ENCODE data around the gene GAK. TPM values are rescaled to one million over a fixed set of nuclear protein-coding genes. Genes with fewer than 3 reads are reported as not detected.

The GAK gene
- total RNA-seq, 6 experiments from 2014 or later, result 65.8 to 72.9 (median 69.1) TPM

DNA sequence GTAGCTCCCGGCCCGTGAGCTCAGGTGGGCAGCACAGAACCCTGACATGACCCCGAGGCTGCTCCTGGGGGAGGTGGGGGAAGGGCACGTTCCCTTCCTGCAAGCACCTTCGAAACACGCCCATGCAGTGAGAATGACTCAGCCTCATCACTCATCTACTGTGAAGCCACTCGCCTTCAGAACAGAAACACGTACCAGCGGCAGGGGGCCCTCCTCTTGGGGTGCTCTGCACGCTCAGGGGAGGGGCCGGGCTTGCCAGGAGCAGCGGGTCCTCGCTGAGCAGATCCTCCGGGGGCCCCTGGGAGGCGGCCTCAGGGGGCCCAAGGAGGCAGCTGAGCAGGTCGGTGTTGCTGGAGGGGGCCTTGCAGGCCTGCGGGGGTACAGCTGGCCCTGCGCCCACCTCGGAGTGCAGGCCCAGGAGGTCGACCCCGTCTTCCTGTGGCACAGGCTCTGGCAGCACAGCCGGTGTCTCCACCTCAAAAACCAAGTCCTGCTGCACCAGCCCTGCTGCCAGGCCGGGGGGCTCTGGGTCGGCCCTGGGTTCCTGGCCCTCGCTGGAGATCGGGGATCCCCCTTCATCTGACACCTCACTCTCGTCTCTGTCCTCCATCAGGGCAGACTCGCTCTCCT is 65.2 kb downstream of the GAK start:
- no peak for TF ChIP-seq CTCF (IDR thresholded peaks at IDR 0.05)
- H3K4me1 Mint-ChIP-seq (ENCODE audit: low read depth), result no peaks in the 10 kb centered on the region
- H3K9me3 Mint-ChIP-seq, result no peaks in the 10 kb centered on the region
- H3K27ac Mint-ChIP-seq, result no peak overlapping the region
- peaks cover 34% of the 10 kb centered on the region for H3K36me3 Mint-ChIP-seq (ENCODE audit: low read depth)
- H3K4me3 Mint-ChIP-seq, result no peak overlapping the region
- DNase-seq, result no peak
- no peaks in the 10 kb centered on the region; the same call in 1 of the 2 replicates for H3K27me3 Mint-ChIP-seq (ENCODE audit: insufficient read depth)

DNA sequence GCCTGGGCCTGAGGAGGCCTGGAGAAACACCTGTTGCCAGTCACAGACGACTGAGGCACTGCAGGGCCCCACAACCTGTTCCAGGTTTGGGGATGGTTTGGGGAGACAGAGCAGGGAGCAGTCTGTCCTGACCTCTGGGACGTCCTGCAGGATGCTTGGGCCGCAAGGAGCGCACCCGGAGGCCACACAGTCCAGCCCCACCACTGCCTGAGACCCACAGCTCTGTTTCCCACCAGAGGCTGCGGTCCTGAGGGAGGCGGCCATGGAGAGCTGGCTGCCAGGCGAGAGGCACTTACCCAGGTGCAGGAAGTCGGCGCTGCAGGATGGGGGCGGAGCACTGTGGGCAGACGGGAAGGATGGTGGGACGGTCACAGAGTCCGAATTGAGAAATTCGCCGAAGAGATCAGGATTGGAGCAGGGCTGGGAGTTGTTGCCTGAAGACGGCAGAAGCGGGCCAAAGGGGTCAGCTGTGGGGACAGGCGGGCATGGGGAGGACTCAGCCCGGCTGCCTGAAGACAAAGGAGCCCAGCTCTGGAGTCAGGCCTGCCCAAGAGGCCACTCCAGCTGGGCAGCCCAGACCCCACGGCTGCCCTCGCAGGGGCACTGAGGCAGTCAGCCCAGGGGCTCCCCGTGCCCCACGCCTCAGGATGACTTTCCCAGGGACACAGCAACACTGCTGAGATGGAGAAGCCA is 65.9 kb downstream of the GAK start:
- DNase-seq, result no peak

DNA sequence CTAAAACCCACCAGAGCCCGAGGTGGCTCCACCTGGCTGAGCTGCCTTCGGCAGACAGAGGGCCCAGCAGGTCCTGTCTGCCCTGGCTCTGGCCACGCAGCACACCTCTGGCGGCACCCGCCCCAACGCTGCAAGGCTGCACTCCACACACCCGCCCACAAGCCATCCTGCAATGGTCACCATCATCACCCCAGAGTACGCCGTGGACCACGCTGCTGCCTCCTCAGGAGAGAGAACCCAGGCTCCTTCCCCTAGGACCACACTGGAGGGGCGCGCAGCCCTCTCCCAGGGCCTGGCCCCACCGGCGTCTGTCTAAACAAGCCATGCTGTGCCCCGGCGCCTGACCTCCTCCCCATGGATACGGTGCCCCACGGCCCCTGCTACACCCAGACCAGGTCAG is 66.5 kb downstream of the GAK start:
- peaks cover 39% of the 10 kb centered on the region for H3K36me3 Mint-ChIP-seq (ENCODE audit: low read depth)
- no peak for DNase-seq
- TF ChIP-seq CTCF (IDR thresholded peaks at IDR 0.05), result no peak
- H3K27ac Mint-ChIP-seq, result no peak overlapping the region
- H3K27me3 Mint-ChIP-seq (ENCODE audit: insufficient read depth), result no peaks in the 10 kb centered on the region; the same call in 1 of the 2 replicates
- H3K4me1 Mint-ChIP-seq (ENCODE audit: low read depth), result no peaks in the 10 kb centered on the region
- H3K9me3 Mint-ChIP-seq, result no peaks in the 10 kb centered on the region
- no peak overlapping the region for H3K4me3 Mint-ChIP-seq

More for the DNA sequence above, 65.9 kb downstream of the GAK start:
- Mint-ChIP-seq H3K4me1 (ENCODE audit: low read depth) (no peaks in the 10 kb centered on the region), H3K36me3 (ENCODE audit: low read depth) (peaks cover 38% of the 10 kb centered on the region), H3K27ac (no peak overlapping the region), H3K27me3 (ENCODE audit: insufficient read depth) (no peaks in the 10 kb centered on the region; the same call in 1 of the 2 replicates), H3K9me3 (no peaks in the 10 kb centered on the region), H3K4me3 (no peak overlapping the region)
- no peak for TF ChIP-seq CTCF (IDR thresholded peaks at IDR 0.05)

- H3K27ac Mint-ChIP-seq, result no peak overlapping the region
- H3K27me3 Mint-ChIP-seq (ENCODE audit: insufficient read depth), result no peaks in the 10 kb centered on the region; the same call in 1 of the 2 replicates
- no peak for TF ChIP-seq CTCF (IDR thresholded peaks at IDR 0.05)
- peaks cover 35% of the 10 kb centered on the region for H3K36me3 Mint-ChIP-seq (ENCODE audit: low read depth)
- no peaks in the 10 kb centered on the region for H3K9me3 Mint-ChIP-seq
- DNase-seq, result no peak
- H3K4me3 Mint-ChIP-seq, result no peak overlapping the region
- H3K4me1 Mint-ChIP-seq (ENCODE audit: low read depth), result no peaks in the 10 kb centered on the region
These were observed 67.0 kb downstream of the GAK start for GRCh38 chr4:865121-865465.

DNA sequence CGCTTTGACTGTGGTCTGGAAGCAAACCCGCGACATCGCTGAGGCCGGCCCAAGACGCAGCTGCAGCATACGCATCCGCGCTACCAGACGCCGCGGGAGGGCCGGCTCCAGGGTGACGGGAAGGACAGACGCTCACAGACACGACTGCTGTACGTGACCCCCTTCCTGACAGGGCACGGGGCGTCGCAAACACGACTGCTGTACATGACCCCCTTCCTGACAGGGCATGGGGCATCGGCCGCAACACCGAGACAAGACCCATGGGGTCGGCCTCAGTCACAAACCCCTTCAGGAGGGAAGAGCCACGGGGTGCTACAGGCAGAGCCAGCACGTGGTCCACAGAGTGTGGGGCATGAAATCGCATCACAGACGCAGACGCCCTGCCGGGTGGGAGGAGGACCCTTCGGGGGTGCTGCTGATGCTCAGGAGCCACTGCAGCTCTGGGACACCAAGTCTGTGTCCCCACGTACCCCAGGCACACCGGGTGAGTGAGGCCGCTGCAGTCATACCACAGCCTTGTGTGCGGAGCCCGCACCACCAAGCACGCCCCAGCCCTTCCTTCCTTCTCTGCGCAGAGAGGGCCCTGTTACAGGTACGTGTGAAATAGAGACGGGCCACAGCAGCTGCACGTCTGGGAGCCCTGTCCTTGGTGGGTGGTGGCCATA is 67.5 kb downstream of the GAK start:
- no peaks in the 10 kb centered on the region for H3K9me3 Mint-ChIP-seq
- no peak for TF ChIP-seq CTCF (IDR thresholded peaks at IDR 0.05)
- H3K4me1 Mint-ChIP-seq (ENCODE audit: low read depth), result no peaks in the 10 kb centered on the region
- no peak overlapping the region for H3K27ac Mint-ChIP-seq
- peaks cover 30% of the 10 kb centered on the region for H3K36me3 Mint-ChIP-seq (ENCODE audit: low read depth)
- DNase-seq, result no peak
- H3K4me3 Mint-ChIP-seq, result no peak overlapping the region
- H3K27me3 Mint-ChIP-seq (ENCODE audit: insufficient read depth), result no peaks in the 10 kb centered on the region; the same call in 1 of the 2 replicates
